ENCODE results near the gene NUAK2.
A peak's percentile ranks its signal among the peaks of the same experiment; 100 is the strongest.

NUAK2 gene

DNA sequence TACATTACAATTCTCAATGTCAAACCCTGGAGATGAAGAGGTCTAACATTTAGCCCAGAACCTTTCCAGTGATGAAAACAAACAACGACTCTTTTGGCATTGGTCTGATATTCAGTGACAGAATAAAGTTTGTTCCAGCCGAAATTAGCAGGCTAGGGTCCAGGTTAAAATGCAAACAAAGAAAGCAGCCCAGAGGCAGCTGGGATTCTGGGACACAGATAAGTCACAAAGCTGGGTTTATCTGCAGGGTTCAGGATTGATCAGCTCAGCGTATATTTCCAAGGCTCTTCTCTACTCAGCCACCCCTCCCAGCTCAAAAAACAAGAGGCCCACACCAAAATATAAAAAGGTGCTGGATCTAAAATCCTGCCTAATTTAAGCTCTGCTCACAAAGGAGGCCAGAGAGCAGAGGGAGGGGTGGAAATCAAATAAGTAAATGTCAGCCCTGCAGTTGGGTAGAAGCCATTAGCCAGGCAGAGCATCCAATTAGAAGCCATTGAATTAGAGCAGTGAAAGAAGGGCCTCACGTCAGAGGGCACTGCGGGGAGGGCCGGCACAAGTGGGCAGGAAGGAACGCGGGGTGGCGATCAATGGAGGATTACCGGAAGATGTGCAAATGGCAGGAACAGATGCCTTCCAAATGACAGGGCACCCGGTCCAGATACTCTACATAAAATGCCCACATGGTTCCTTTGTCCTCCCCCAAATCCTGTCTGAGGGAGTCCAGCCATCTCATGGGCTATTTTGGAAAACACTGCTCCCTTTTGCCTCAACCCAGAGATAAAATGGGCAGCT is 38.4 kb upstream of the NUAK2 start:
- no peak for DNase-seq (ENCODE audit: extremely low spot score)
- CTCF ChIA-PET, result no interaction called here
- TF ChIP-seq ELF4 (IDR thresholded peaks at IDR 0.05) (no peak), SUZ12 (IDR thresholded peaks at IDR 0.05) (no peak), BHLHE40 (IDR thresholded peaks at IDR 0.05; ENCODE audit: borderline replicate concordance) (no peak), HDGF (IDR thresholded peaks at IDR 0.05; ENCODE audit: borderline replicate concordance) (no peak)
- POLR2A ChIA-PET, result no interaction called here

DNA sequence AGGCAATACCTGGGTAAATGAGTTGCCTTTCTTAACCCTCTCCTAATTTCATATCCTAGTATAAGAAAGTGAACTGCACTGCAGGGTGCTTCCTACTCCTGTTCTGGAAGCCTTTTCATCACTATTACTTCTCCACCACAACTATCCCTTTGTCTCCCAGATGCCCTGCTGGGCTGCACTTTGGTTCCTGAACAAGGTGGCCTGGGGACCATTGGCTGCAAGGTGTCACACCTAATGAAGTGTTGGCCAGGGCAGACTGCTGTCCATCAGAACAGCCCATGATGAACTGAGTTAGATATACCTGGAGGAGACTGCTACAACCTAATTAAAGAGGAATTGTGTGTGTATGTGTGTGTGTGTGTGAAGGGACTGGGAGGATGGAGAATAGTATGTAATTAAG is 37.0 kb upstream of the NUAK2 start:
- ChIA-PET POLR2A (no interaction called here), CTCF (interaction anchor here (0.6 kb wide), 1 partner anchor 26 kb away, joined by 3 read pairs; no protein-coding TSS in a partner anchor)
- TF ChIP-seq NFRKB (IDR thresholded peaks at IDR 0.05) (no peak), SP1 (IDR thresholded peaks at IDR 0.05) (no peak), BHLHE40 (IDR thresholded peaks at IDR 0.05; ENCODE audit: borderline replicate concordance) (no peak)
- TF ChIP-seq, protein P1, sequence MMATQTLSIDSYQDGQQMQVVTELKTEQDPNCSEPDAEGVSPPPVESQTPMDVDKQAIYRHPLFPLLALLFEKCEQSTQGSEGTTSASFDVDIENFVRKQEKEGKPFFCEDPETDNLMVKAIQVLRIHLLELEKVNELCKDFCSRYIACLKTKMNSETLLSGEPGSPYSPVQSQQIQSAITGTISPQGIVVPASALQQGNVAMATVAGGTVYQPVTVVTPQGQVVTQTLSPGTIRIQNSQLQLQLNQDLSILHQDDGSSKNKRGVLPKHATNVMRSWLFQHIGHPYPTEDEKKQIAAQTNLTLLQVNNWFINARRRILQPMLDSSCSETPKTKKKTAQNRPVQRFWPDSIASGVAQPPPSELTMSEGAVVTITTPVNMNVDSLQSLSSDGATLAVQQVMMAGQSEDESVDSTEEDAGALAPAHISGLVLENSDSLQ (IDR thresholded peaks at IDR 0.05), result no peak
- no peak for DNase-seq (ENCODE audit: extremely low spot score)

DNA sequence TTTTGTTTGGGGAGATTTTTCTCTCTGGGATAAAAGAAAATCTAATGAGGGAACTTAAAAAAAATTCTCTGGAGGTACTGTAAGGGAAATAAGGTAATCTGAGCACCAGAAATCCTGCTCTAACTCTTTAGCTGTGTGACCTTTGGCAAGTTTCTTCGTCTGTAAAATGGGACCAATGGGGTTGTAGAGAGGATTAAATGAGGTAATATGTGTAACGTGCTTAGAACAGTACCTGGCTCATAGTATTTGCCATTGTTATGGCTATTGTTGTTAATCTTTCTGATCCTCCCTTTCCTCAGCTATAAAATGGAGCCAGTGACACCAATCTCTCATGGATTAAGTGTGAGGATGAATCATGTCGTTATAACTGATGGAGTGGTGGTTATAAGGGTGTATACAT is 36.0 kb upstream of the NUAK2 start:
- CTCF ChIA-PET, result no interaction called here
- no peak for DNase-seq (ENCODE audit: extremely low spot score)
- no peak for TF ChIP-seq ARNT (IDR thresholded peaks at IDR 0.05)
- TF ChIP-seq NFRKB (IDR thresholded peaks at IDR 0.05), result no peak
- no peak for TF ChIP-seq ELF4 (IDR thresholded peaks at IDR 0.05)
- POLR2A ChIA-PET, result no interaction called here

DNA sequence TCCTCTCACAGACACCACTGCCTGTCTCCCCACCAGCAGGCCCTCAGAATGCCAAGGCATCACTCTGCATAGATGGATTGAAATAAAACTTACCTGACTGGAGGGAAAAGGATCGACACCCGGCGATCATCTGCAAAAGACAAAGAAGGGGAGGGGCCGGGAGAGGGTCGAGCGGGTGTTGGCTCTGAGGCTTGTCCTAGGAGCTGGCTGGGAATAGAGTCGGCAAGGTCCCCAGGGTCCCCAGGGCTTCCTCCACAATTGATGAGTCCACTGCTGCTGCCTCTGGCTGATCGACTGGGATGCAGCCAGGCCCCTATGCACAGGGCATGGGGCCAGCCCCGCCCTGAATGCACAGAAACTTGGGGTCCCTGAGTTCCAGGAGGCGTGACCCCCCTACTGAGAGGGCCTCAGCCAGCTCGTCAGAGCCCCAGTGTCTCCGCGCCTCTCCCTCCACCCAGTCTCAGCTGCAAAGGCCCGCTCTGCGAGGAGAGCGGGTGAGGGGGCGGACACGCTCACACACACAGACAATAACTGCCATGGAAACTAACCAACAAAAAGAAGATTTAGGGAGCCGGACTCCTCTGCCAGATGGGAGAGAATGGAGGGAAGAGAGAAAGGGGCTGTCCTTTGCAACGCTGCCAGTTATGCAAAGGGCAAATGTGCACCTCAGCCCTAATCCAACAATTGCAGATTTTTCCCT is 35.0 kb upstream of the NUAK2 start, which contains the start of gene KLHDC8A:
TSS of gene KLHDC8A (minus strand) at position 483 of the 700 bp plus-strand sequence. CDS start 13,318 bp downstream, outside the sequence.
- no peak for DNase-seq (ENCODE audit: extremely low spot score)
- ChIA-PET POLR2A (no interaction called here), CTCF (no interaction called here)
- TF ChIP-seq L3MBTL2 (conservative IDR thresholded peaks at IDR 0.05), result no peak
- no peak for TF ChIP-seq FOXK2 (IDR thresholded peaks at IDR 0.05)
- no peak for TF ChIP-seq LEF1 (IDR thresholded peaks at IDR 0.05; ENCODE audit: borderline replicate concordance)
- TF ChIP-seq TARDBP (IDR thresholded peaks at IDR 0.05), result no peak
- no peak for TF ChIP-seq HDGF (IDR thresholded peaks at IDR 0.05; ENCODE audit: borderline replicate concordance)

DNA sequence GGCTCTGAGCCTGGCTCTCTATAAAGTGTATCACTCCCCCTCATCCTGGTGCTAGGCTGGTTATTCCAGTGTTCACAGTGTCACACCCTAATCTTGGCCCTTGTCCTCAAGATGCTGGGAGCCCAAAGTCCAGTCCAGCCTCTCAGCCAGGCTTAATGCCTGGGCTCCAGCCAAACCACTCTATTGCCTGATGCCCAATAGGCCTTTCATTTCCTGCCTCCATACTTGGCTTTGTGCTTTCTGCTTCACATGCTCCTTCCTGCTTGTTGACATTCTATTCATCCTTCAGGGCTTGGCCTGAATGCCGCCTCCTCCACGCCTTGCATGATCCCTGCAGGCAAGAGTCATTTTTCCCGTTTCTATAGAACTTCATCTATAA is 33.5 kb upstream of the NUAK2 start:
- POLR2A ChIA-PET, result no interaction called here
- TF ChIP-seq FOXK2 (IDR thresholded peaks at IDR 0.05), result no peak
- no peak for TF ChIP-seq NFRKB (IDR thresholded peaks at IDR 0.05)
- CTCF ChIA-PET, result interaction anchor here (0.6 to 1.5 kb wide), 7 partner anchors 13 to 788 kb away, joined by 3 to 9 read pairs (median 4); no protein-coding TSS in a partner anchor
- no peak for DNase-seq (ENCODE audit: extremely low spot score)

DNA sequence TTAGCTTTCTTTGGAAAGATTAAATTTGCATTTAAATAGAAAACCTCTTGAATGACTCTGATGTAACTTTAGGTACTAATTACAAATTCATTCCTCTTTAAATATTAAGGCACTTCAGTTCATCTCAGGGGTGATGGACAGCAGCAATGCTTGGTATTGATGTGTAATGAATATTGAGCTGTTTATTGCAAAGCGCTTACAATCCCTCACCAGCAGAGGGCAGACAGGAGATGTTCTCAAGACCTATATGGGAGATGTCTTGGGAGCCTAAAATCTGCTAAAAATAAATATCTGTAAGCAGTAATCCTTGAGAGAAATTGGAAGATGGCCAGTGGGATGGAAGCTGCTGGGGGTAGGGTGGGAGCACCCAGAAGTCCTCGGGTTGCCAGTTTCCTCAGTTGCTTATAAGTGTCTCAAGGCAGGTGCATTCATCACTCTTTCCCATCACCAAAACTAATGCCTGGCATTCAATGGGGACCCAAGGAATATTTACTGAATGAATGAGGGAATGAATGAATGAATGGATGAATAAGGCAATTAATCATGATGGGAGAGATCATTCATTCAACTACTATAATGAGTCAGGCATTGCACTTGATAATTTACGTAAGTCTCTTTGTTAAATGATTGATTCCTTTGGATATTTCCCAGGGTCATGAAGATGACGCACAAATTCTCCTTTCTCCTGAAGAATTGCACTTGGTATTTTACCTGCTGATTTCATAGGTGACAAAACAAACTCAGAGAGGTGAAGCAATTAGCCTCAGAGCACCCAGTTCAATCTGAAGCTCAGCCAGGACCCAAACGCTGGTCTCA is 32.9 kb upstream of the NUAK2 start:
- POLR2A ChIA-PET, result interaction anchor here (0.5 kb wide), 1 partner anchor 75 kb away, joined by 3 read pairs; no protein-coding TSS in a partner anchor
- TF ChIP-seq CTBP1 (IDR thresholded peaks at IDR 0.05; ENCODE audit: borderline replicate concordance), result no peak
- TF ChIP-seq ELF4 (IDR thresholded peaks at IDR 0.05), result no peak
- TF ChIP-seq, protein P1 (IDR thresholded peaks at IDR 0.05), result peak; percentile 72
- no peak for TF ChIP-seq HDGF (IDR thresholded peaks at IDR 0.05; ENCODE audit: borderline replicate concordance)
- no peak for TF ChIP-seq FOXK2 (IDR thresholded peaks at IDR 0.05)
- TF ChIP-seq NFRKB (IDR thresholded peaks at IDR 0.05), result no peak
- TF ChIP-seq SUZ12 (IDR thresholded peaks at IDR 0.05), result no peak
- CTCF ChIA-PET, result interaction anchor here (0.6 to 2.4 kb wide), 35 partner anchors 9 to 789 kb away, joined by 3 to 16 read pairs (median 3); no protein-coding TSS in a partner anchor
- peak; percentile 71 for DNase-seq (ENCODE audit: extremely low spot score)

DNA sequence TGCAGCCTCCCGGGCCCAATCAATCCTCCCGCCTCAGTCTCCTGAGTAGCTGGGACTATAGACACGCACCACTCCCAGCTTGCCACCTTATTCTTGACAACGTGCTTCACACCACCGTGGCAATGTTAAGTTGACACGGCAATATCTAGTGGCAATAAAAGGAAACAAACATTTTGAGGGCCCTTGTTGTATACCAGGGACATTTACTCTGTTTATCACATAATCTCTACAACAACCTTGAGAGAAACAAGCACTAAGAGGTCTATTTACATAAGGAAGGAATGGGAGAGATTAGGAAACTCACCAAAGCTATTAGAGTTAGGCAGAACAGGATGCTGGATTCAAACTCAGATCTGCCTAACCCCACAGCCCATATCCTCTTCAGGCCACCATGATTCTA is 32.1 kb upstream of the NUAK2 start:
- DNase-seq (ENCODE audit: extremely low spot score), result no peak
- TF ChIP-seq LEF1 (IDR thresholded peaks at IDR 0.05; ENCODE audit: borderline replicate concordance) (no peak), FOXK2 (IDR thresholded peaks at IDR 0.05) (no peak), FOXM1 (IDR thresholded peaks at IDR 0.05; ENCODE audit: borderline replicate concordance) (no peak), ARNT (IDR thresholded peaks at IDR 0.05) (no peak), SP1 (IDR thresholded peaks at IDR 0.05) (no peak), SUZ12 (IDR thresholded peaks at IDR 0.05) (no peak), HDGF (IDR thresholded peaks at IDR 0.05; ENCODE audit: borderline replicate concordance) (no peak), CTBP1 (IDR thresholded peaks at IDR 0.05; ENCODE audit: borderline replicate concordance) (no peak), NFRKB (IDR thresholded peaks at IDR 0.05) (no peak), FOXA1 (IDR thresholded peaks at IDR 0.05) (no peak), BHLHE40 (IDR thresholded peaks at IDR 0.05; ENCODE audit: borderline replicate concordance) (no peak), ZNF384 (IDR thresholded peaks at IDR 0.05) (no peak), L3MBTL2 (conservative IDR thresholded peaks at IDR 0.05) (no peak), ELF4 (IDR thresholded peaks at IDR 0.05) (no peak)
- POLR2A ChIA-PET, result no interaction called here
- CTCF ChIA-PET, result interaction anchor here (0.6 to 2.4 kb wide), 28 partner anchors 10 to 260 kb away, joined by 3 to 16 read pairs (median 4); no protein-coding TSS in a partner anchor

All from HEK293T (cell line).